ENCODE data around the gene BANF2.
A peak's percentile ranks its signal among the peaks of the same experiment; 100 is the strongest.

BANF2 gene

DNA sequence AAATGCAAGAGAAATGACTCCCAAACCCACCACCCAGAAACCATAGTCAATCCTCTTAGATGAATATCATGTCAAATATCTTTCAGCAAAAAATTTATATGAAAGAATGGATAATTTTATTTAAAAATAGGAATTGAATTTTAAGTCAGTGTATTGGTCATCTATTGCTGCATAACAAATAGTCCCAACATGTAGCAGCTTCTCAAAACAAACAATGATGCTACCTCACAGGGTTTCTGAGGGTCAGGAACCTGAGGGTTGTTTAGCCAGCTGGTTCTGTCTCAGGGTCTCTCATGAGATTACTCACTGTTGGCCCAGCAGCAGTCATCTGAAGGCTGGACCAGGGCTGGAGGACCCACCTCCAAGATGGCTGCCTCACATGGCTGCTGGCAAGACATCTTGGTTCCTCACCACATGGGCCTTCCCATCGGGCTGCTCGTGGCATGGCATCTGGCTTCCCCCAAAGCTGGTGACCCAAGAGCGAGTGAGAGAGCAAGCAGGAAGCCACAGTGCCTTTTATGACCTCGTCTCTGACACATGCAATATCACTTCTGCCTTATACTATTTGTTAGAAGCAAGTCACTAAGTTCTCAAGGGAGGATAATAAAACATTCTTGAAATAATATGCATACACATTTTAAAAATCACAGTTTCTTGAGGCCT is 36.3 kb downstream of the BANF2 start:
- DNase-seq: no peak

- no peak for DNase-seq
Measured at GRCh38 chr20:17738154-17738553, 38.4 kb downstream of the BANF2 start.

DNA sequence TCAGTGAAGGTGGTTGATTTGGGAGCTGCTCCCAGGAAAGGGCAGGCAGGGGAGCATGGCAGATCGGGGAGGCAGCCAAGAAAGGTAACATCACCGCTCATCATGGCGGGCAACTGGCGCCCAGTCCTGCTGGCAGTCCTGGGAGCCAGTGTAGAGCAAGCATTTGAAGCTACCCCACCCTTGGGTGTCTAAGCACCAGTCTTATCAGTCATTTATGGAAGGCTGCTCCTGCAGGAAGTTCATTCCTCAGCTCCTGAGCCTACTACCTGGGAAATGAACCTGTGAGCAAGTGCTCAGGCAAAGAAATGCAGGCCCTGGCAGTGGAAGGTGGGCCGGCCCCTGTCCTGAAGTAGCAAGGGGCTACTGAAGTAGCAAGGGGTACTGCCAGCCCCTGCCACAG is 41.5 kb downstream of the BANF2 start:
- no peak for DNase-seq

GRCh38 chr20:17742731-17743130 is 43.0 kb downstream of the BANF2 start:
- no peak for DNase-seq

GRCh38 chr20:17743677-17744076 is 43.9 kb downstream of the BANF2 start:
- no peak for DNase-seq

DNA sequence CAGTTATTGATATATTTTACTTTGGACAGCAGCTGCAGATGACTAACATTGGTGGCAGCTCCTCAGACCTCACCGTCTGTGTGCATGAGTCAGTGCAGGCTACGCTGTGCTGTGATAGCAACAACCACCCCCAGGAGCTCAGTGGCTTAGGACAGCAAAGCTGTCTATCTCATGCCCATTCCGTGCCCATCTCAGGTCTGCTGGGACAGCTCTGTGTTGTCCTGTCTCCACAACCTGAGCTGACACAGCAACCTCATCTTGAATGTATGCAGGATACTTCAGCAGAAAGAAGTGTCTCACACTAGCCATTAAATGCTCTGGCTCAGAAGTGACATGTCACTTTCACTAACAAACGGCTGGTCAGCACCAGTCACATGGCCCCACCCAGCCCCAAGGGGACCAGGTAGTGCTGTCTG is 47.7 kb downstream of the BANF2 start:
- no peak for DNase-seq

GRCh38 chr20:17748279-17748678 is 48.5 kb downstream of the BANF2 start:
- no peak for DNase-seq

- no peak for DNase-seq
Measured at GRCh38 chr20:17749626-17749977, 49.8 kb downstream of the BANF2 start.

- DNase-seq: peak; percentile 38
Measured at GRCh38 chr20:17749978-17750721, 50.4 kb downstream of the BANF2 start.

DNA sequence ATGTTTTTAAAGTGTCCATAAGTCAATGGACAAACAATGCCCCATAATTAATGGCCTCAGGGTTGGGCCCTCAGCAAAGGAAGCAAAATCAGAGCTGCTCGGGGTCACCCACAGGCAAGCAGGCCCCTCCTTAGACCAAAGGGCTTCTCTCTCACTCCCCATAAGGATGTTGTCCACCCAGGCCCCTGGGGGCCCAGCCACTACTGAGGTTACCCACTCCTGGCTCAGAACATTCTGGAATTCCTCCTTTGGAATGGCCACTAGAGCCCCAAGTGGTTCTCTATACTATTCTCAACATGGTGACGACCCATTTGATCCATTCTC is 50.9 kb downstream of the BANF2 start:
- DNase-seq: no peak

- no peak for DNase-seq
Measured at GRCh38 chr20:17751640-17752039, 51.9 kb downstream of the BANF2 start.

- DNase-seq: no peak
Measured at GRCh38 chr20:17752459-17752858, 52.7 kb downstream of the BANF2 start.

- DNase-seq: no peak
Measured at GRCh38 chr20:17753516-17753915, 53.8 kb downstream of the BANF2 start.

DNA sequence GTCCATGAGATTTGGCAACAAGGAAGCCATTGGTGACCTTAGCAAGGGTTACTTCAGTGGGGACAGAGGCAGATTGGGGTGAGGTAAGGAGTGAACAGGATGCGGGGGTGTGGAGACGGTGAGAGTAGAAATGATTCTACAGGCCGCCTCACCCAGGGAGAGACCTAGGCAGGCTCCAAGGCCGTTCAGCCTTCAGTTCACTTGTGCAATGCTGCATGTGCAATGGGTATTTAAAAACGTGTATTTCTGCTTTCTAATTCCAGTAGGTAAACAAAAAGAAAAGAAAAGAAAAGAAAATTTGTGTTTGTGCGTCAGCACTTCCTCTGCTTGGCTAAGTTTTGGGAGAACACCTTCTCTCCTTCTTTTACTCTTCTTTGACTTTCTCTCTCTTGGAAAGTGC is 56.8 kb downstream of the BANF2 start:
- DNase-seq: no peak

DNA sequence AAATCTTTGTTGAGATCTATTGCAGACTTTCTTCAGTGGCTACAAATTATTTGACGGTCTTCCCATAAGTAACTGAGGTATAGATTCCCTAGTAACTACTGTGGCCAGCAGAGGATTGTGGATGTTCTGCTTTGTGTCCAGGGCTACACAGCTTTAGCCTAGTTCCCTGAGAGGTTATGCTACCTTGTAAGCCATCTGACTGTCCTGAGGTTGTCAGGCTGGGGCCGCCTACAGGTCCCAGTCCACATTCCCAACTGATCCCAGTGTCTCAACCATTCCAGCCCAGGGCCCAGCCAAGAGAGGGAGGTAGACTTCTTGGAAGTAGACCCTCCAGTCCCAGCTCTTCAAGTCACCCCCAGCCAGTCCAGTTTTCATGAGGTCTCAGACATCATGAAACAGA is 57.7 kb downstream of the BANF2 start:
- DNase-seq: no peak

DNA sequence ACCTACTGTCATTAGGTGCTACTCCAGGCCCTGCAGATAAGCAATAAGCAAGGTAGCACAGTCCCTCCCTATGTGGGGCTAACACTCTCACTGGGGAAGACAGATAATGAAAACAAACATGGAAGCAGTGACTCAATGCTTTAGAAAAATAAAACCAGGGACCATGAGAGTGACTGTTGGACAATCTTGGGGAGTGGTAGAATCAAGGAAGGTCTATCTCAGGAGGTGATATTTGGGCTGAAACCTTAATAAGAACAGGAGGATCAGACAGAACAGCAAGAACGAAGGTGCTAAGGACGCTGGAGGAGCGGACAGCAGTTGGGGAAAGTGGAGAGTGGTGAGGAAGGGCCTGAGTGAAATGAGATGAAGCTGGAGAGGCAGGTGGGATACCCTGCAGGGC is 58.2 kb downstream of the BANF2 start:
- no peak for DNase-seq

GRCh38 chr20:17758512-17758911 is 58.7 kb downstream of the BANF2 start:
- DNase-seq: no peak

DNA sequence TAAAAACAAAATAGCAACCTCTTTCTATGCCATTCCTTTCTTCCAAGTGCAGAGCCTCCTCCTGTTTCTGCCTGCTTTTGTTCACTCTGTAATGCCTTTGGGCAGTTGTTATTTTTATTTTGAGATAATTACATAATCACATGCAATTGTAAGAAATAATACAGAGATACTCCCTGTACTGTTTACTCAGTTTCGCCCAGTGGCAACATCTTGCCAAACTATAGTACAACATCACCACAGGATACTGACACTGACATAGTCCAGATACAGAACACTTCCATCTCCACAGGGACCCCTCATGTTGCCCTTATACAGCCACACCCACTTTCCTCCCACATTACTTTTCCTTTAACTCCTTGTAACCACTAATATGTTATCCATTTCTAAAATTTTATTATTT is 59.7 kb downstream of the BANF2 start:
- DNase-seq: no peak

DNA sequence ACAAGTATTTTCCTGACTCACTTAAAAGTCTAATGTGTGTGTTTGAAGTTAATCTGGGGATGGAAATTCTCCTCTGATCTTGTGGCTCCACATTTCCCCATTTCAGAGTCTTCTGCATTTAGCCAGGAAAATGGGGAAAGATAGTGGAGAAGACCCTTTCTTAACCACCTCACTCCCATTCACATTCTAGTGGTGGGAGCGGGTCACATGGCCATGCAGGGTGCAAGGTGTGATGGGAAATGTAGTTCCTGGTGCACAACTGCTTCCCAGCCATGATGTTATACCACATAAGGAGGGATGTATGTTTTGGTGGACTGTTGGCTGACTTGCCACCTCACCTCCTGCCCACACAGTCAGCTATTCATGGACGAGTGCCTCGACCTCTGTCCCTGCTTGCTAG is 61.8 kb downstream of the BANF2 start:
- DNase-seq: no peak

- DNase-seq: no peak
Measured at GRCh38 chr20:17762243-17762872, 62.6 kb downstream of the BANF2 start.

DNA sequence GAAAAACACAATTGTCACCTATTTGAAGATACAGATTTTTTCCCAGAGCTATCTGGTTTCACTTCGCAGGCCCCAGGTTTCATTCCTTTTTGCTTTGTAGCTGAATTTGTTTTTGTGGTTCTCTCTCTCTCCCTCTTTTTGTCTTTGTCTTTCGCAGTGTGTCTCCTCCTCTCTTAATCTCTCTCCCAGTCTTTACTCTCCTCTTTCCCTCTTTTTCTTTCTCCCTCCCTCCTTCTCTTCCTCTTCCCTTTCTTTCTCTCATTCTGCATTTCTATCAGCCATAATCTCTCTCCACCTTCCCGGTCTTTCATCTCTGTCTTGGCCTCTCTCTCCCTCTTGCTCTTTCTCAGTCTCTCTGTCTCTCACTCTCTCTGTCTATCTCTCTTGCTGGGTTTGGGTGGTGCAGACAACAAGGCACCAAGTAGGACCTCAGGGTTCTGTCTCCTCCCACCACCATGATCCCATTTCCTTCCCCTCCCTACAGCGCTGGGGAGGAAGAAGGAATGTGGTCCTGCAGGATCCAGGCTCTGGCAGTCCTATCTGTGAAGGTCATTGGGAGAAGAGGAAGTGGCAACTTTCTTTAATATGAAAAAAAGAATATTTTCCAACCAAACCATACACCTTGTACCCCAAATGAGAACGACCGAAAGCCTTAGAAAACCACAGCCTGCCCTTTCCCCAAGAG is 63.2 kb downstream of the BANF2 start:
- DNase-seq: no peak

- DNase-seq: no peak
Measured at GRCh38 chr20:17765017-17765416, 65.3 kb downstream of the BANF2 start.

GRCh38 chr20:17765584-17765983 is 65.8 kb downstream of the BANF2 start:
- no peak for DNase-seq

DNA sequence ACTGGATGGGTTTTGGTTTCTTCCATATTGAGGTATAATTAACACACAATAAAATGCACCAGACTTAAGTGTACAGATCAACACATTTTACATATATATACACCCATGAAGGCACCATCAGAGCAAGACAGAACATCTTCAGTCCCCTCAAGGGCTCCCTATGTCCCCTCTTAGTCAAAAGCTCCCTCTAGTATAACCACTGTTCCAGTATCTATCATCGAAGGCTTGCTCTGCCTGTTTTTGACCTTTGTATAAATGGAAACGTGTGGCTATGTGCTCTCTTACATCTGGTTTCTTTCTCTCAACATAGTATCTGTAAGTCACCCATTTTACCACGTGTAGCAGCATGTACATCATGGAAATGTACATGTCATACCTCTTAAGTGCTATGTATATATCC is 66.5 kb downstream of the BANF2 start:
- no peak for DNase-seq

Measured in left hindlimb (tissue), 1 donor.